OCI-LY1 (cell line): ENCODE results near the gene LIN7C.
A peak's percentile ranks its signal among the peaks of the same experiment; 100 is the strongest.

Experiments
- EZH2 ChIP-seq: fragments of 200-600 bp; sonication (generic), shearing (Covaris generic); IDR thresholded peaks from 2 replicates; pipeline ENCODE4 v1.8.0; 2017; ENCODE audit warnings: borderline replicate concordance, mixed run types, mild to moderate bottlenecking, antibody characterized with exemption, low read length, moderate library complexity, mixed read lengths
- TF ChIP-seq, protein P1 (sequence below): fragments of 200-600 bp; sonication (generic), shearing (Covaris generic); IDR thresholded peaks from 2 replicates; pipeline ENCODE4 v1.5.1; 2017; ENCODE audit warnings: mild to moderate bottlenecking, antibody characterized with exemption, low read length, moderate library complexity, mixed read lengths

DNA sequence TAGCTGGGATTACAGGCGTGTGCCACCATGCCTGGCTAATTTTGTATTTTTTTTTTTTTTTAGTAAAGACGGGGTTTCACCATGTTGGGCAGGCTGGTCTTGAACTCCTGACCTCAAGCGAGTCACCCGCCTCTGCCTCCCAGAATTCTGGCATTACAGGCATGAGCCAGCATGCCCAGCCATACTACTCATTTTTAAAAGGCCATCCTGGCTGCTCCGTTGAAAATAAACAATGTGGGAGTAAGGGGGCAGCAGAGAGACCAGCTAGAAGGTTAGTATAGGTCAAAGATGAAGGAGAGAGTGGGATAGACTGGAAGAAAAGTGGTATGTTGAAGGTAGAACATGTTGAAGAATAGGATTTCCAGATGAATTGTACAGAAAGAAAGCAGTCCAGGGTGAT, 17.6 kb upstream of the LIN7C start:
- TF ChIP-seq EZH2 = no peak
- TF ChIP-seq, protein P1, sequence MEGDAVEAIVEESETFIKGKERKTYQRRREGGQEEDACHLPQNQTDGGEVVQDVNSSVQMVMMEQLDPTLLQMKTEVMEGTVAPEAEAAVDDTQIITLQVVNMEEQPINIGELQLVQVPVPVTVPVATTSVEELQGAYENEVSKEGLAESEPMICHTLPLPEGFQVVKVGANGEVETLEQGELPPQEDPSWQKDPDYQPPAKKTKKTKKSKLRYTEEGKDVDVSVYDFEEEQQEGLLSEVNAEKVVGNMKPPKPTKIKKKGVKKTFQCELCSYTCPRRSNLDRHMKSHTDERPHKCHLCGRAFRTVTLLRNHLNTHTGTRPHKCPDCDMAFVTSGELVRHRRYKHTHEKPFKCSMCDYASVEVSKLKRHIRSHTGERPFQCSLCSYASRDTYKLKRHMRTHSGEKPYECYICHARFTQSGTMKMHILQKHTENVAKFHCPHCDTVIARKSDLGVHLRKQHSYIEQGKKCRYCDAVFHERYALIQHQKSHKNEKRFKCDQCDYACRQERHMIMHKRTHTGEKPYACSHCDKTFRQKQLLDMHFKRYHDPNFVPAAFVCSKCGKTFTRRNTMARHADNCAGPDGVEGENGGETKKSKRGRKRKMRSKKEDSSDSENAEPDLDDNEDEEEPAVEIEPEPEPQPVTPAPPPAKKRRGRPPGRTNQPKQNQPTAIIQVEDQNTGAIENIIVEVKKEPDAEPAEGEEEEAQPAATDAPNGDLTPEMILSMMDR = peak; percentile 15; the same call in 1 of the 2 replicates
